NCI-H2196 (cell line): Measurements from ENCODE around the gene WNK2.

Experiments used
- DNase-seq: peaks from one replicate; lab custom pipeline; 2025; ENCODE audit not compliant: unreplicated experiment; lab: John Stamatoyannopoulos, UW

The WNK2 gene

GRCh38 chr9:93263334-93264229 lies 79.6 kb downstream of the WNK2 start:
- DNase-seq = no peak

GRCh38 chr9:93264338-93265125 lies 80.6 kb downstream of the WNK2 start:
- DNase-seq = no peak

DNA sequence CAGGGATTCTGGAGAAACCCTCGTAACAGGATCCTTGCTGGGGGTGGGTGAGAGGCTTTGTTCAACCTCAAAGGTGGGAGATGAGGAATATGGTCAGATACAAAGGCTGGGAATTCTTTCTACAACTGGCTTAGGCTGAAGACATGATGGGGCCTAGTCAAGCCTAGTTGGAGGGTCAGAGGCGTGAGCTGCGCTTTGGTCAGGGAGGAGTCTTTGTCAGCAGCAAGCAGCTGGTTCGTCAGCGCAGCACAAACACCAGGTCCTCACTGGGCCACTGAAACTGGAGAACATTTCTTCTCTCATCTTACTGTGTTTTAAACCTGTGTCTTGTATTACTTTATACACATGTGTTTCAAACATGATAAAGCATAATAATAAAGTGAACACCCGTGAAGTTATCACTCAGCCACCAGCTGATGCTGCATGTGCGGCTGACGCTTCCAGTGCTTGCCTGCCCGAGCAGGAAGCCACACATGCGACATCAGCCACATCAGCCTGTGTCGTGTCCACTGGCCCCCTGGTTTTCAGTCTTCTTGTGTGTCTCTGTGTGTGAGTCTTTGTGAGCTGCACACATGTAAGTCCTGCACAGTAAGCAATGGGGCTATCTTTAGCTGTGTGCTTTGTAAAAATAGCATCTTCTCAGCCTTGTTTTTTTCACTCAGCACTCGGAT lies 81.5 kb downstream of the WNK2 start:
- DNase-seq = no peak

DNA sequence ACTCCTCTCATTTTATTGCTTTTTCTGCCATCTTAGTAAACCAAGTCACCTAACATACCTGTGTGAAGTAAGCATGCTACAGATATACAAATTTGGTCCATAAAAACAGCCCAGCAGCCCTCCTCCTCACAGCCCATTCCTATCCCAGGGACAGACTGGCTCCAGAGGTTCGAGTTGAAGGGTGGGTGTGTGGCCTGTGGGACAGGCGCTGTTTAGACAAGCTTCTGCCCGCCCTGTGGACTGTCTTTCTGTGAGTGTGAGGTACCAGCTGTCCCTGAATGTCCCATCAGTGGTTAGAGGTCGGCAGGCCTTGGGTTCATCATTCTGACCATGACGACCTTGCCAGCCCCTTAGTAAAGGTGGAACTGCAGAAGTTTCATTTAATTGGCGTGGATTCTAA lies 82.0 kb downstream of the WNK2 start:
- DNase-seq = no peak

DNA sequence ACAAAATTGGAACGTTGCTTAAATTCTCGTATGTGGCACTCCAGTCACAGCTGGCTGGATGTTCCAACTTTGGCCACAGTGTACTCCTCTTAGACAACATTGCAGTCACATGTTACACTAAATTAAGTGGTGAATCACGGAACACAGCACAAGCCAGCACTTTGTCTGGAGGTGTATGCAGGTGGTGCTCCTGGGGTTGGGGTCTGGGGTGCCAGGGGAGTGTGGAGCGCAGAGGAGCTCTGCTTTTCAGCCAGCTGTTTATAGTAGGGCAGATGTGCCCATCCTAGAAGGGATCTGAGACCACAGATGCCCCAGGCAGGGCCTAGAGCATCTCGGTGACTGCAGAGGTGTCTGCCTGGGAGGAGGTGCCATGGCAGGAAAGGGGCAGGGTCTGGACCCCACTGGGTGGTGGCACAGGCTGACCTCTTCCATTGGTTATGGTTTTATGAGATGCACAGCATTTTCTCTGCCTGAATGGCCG lies 82.6 kb downstream of the WNK2 start:
- DNase-seq = no peak

- no peak for DNase-seq
These were observed 83.2 kb downstream of the WNK2 start for GRCh38 chr9:93267091-93267541.

- no peak for DNase-seq
These were observed 84.0 kb downstream of the WNK2 start for GRCh38 chr9:93267681-93268505.

- peak; percentile 67 for DNase-seq
These were observed 84.8 kb downstream of the WNK2 start for GRCh38 chr9:93268551-93269314.

DNA sequence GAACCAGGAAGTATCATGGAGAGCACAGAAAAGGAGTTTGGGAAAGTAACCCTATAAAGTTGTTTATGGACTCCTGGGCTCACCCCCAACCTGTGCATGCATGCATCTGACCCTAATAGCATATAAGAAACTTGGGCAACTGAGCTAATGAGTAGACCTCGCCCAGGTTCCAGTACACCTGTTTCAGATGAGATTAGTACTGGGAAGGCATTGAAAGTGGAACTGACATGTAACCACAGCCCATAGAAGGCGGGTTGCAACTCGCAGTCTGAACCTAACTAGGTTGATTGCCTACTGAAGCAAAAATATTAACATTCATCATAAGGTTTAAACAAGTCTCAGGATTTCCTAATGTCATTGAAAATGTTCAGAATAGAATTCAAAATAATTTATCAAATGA lies 87.0 kb downstream of the WNK2 start:
- DNase-seq = no peak

DNA sequence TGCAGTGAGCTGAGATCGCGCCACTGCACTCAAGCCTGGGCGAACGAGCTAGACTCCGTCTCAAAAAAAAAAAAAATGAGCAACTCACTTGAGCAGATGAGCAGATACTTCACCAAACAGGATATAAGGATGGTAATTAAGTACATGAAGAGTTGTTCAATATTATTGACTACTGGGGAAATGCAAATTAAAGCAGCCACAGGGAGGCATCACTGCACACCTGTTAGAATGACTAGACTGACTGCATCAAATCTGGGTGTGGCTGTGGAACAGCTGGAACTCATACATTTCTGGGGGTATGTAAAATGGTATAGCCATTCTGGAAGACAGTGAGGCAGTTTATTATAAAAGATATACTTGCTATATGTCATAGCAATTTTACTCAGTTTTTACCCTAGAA lies 93.0 kb downstream of the WNK2 start:
- no peak for DNase-seq

DNA sequence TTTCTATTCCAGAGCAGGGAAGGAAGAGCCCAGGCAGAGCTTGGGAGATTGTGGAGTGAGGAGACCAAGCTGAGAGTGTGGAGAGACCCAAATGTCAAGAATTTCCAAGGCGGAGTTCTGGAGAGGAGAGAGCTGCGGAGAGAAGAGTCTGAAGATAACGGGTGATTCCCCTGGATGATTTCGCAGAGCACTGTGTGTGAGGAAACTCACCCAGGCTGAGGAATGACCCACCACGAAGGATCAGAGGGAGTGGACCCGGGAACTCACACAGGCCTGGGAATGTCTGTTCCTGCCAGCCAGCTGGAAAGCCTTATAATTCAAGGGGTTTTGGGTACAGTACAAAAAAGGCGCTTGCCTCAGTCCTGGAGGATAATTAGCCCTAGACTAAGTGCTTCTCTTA lies 94.2 kb downstream of the WNK2 start:
- DNase-seq = no peak

DNA sequence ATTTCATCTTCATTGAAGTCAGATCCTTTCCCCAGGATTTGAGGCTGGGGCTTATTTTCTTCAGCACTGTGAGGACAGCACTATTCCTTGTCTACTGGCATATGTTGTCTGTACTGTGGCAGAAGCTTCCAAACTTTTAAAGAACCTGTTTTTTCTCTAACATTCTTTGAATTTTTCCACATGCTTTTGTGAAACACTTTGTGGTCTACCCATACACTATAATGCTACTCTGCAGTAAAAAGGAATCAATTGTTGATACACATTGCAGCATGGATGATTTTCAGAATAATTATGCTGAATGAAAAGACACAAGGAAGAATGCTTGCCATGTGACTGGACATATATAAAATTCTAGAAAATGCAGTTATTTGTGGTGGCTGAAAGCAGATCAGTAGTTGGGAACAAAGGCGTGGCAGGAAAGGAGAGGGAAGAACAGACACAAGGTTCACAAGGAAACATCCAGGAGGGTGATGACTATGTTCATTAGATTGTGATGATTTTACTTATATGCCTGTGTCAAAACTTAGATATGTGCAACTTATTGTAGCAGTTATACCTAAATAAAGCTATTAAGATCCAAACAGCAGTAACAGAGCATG lies 96.8 kb downstream of the WNK2 start:
- DNase-seq = no peak

GRCh38 chr9:93286252-93287188 lies 102.6 kb downstream of the WNK2 start:
- peak; percentile 40 for DNase-seq

DNA sequence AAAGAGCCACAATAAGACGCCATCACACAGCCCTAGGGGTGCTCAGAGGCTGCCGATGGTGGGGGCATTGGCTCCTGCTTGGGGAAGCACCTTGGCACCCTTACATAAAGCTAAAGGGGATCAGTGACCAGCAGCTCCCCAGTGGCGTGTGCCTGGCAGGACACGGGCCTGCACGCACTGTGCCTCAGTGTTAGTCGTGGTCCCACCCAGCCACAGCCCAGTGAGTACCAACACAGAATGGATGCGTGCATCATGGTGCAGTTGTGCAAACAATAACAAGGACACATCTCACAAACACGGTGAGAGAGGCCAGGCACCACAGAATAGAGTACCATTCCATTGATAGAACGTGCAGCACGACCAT lies 103.2 kb downstream of the WNK2 start:
- DNase-seq = no peak

DNA sequence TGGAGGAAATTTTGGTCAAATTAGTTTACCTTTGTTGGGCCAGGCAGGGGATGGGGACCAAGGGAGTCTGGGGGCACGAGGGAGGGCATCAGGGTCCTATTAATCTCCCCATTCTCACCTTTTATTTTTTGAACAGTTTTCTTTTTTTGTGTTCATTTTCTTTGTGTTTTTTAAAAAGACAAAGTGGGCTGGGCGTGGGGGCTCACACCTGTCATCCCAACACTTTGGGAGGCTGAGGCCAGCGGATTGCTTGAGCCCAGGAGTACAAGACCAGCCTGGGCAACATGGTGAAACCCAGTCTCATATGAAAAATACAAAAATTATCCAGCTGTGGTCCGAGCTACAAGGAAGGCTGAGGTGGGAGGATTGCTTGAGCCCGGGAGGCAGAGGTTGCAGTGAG lies 103.7 kb downstream of the WNK2 start:
- no peak for DNase-seq

- no peak for DNase-seq
These were observed 104.4 kb downstream of the WNK2 start for GRCh38 chr9:93288341-93288740.

GRCh38 chr9:93288891-93289883 lies 105.2 kb downstream of the WNK2 start:
- DNase-seq = no peak
